Measurements from ENCODE around the gene GDAP2. TPM values are rescaled to one million over a fixed set of nuclear protein-coding genes. Genes with fewer than 3 reads are reported as not detected.

GDAP2 gene
- 10 to 100 TPM; 18.6 to 24.4 (median 22.2) TPM for total RNA-seq

- DNase-seq: peak; percentile 93
Observed at GRCh38 chr1:117929343-117930172, at the start of gene GDAP2, which contains the start of gene WDR3. GDAP2 (minus strand) TSS chr1:117929621; CDS start chr1:117920357, 9,264 bp downstream. WDR3 (plus strand) TSS chr1:117929739; CDS start chr1:117933320, 3,581 bp downstream.

GRCh38 chr1:117976381-117976780 lies 47.0 kb upstream of the GDAP2 start:
- Mint-ChIP-seq H3K27me3 (ENCODE audit: low read depth) (peaks cover 3% of the 10 kb centered on the region), H3K9me3 (no peaks in the 10 kb centered on the region), H3K36me3 (ENCODE audit: insufficient read depth) (no peaks in the 10 kb centered on the region), H3K4me1 (ENCODE audit: low read depth) (no peaks in the 10 kb centered on the region), H3K4me3 (no peak overlapping the region)
- no peak for DNase-seq
- ATAC-seq: no peak

More at GRCh38 chr1:117929343-117930172, at the start of gene GDAP2, which contains the start of gene WDR3:
- no peaks in the 10 kb centered on the region for H3K27me3 Mint-ChIP-seq (ENCODE audit: low read depth)
- H3K4me1 Mint-ChIP-seq (ENCODE audit: low read depth): peaks cover 56% of the 10 kb centered on the region
- peak; percentile 97 to 98 for ATAC-seq
- no peaks in the 10 kb centered on the region for H3K9me3 Mint-ChIP-seq
- H3K4me3 Mint-ChIP-seq: peak within 1 kb of the TSS; percentile 97
- H3K36me3 Mint-ChIP-seq (ENCODE audit: insufficient read depth): peaks cover 28% of the 10 kb centered on the region

- DNase-seq (no peak), ATAC-seq (no peak)
- Mint-ChIP-seq H3K4me3 (no peak overlapping the region), H3K27me3 (ENCODE audit: low read depth) (peaks cover 6% of the 10 kb centered on the region), H3K4me1 (ENCODE audit: low read depth) (no peaks in the 10 kb centered on the region), H3K36me3 (ENCODE audit: insufficient read depth) (no peaks in the 10 kb centered on the region), H3K9me3 (no peaks in the 10 kb centered on the region)
Observed at GRCh38 chr1:117971777-117972176, 42.4 kb upstream of the GDAP2 start.

- Mint-ChIP-seq H3K27me3 (ENCODE audit: low read depth) (peaks cover 3% of the 10 kb centered on the region), H3K4me1 (ENCODE audit: low read depth) (peaks cover under 1% of the 10 kb centered on the region), H3K36me3 (ENCODE audit: insufficient read depth) (peaks cover 2% of the 10 kb centered on the region), H3K9me3 (no peaks in the 10 kb centered on the region), H3K4me3 (no peak overlapping the region)
- no peak for ATAC-seq
- no peak for DNase-seq
Observed at GRCh38 chr1:117970252-117970651, 40.8 kb upstream of the GDAP2 start.

DNA sequence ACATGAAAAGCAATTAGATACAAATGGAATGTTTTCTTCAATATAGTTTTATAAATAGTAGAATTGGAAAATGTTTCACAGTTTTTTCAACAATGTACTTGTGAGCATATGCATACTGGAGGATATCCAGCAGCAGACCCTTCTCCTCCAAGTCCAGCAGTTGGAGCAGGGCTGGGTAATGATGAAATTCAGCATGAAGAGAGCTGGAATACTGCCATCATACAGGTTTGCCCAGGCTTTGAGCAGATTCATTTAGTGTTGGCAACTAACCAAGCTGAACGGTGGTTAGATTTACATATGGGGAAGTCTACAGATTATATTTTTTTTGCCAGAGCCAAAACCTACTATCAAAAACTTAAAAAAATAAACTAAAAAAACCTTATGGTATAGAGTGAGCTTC lies 38.5 kb upstream of the GDAP2 start:
- Mint-ChIP-seq H3K4me3 (no peak overlapping the region), H3K9me3 (no peaks in the 10 kb centered on the region), H3K36me3 (ENCODE audit: insufficient read depth) (peaks cover 3% of the 10 kb centered on the region), H3K4me1 (ENCODE audit: low read depth) (peaks cover 14% of the 10 kb centered on the region), H3K27me3 (ENCODE audit: low read depth) (peaks cover 3% of the 10 kb centered on the region)
- ATAC-seq (no peak), DNase-seq (no peak)

DNA sequence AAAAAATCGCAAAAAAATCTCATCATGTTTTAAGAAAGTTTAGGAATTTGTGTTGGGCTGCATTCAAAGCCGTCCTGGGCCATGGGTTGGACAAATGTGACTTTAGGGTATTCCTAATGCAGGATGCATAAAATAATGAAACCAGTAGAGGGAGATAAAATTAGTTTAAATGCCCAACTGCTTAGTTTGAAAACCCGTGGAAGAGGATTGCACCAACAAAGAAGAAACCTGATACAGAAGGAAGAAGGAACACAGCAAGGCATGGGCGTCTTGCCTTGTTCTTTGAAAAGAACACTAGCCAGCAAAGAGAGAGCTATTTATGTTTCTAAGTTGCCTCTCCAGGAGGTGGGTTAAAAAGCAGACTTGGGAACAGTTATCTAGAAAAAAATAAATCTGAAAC lies 38.1 kb upstream of the GDAP2 start:
- DNase-seq: no peak
- H3K4me1 Mint-ChIP-seq (ENCODE audit: low read depth): peaks cover 14% of the 10 kb centered on the region
- no peak for ATAC-seq
- no peak overlapping the region for H3K4me3 Mint-ChIP-seq
- H3K9me3 Mint-ChIP-seq: no peaks in the 10 kb centered on the region
- H3K27me3 Mint-ChIP-seq (ENCODE audit: low read depth): peaks cover 3% of the 10 kb centered on the region
- peaks cover 3% of the 10 kb centered on the region for H3K36me3 Mint-ChIP-seq (ENCODE audit: insufficient read depth)

- H3K4me3 Mint-ChIP-seq: no peak overlapping the region
- H3K27me3 Mint-ChIP-seq (ENCODE audit: low read depth): no peaks in the 10 kb centered on the region
- ATAC-seq (no peak), DNase-seq (no peak)
- H3K4me1 Mint-ChIP-seq (ENCODE audit: low read depth): peaks cover 14% of the 10 kb centered on the region
- H3K9me3 Mint-ChIP-seq: no peaks in the 10 kb centered on the region
- peaks cover 13% of the 10 kb centered on the region for H3K36me3 Mint-ChIP-seq (ENCODE audit: insufficient read depth)
Observed at GRCh38 chr1:117964290-117965038, 35.0 kb upstream of the GDAP2 start.

GRCh38 chr1:117959364-117959763 lies 29.9 kb upstream of the GDAP2 start:
- H3K4me3 Mint-ChIP-seq: no peak overlapping the region
- H3K36me3 Mint-ChIP-seq (ENCODE audit: insufficient read depth): peaks cover 48% of the 10 kb centered on the region
- H3K4me1 Mint-ChIP-seq (ENCODE audit: low read depth): peaks cover 5% of the 10 kb centered on the region
- no peaks in the 10 kb centered on the region for H3K9me3 Mint-ChIP-seq
- H3K27me3 Mint-ChIP-seq (ENCODE audit: low read depth): no peaks in the 10 kb centered on the region
- ATAC-seq: no peak
- no peak for DNase-seq

- DNase-seq (no peak), ATAC-seq (no peak)
- Mint-ChIP-seq H3K9me3 (no peaks in the 10 kb centered on the region), H3K27me3 (ENCODE audit: low read depth) (no peaks in the 10 kb centered on the region), H3K4me1 (ENCODE audit: low read depth) (no peaks in the 10 kb centered on the region), H3K36me3 (ENCODE audit: insufficient read depth) (peaks cover 65% of the 10 kb centered on the region), H3K4me3 (no peak overlapping the region)
Observed at GRCh38 chr1:117952386-117952785, 23.0 kb upstream of the GDAP2 start.

DNA sequence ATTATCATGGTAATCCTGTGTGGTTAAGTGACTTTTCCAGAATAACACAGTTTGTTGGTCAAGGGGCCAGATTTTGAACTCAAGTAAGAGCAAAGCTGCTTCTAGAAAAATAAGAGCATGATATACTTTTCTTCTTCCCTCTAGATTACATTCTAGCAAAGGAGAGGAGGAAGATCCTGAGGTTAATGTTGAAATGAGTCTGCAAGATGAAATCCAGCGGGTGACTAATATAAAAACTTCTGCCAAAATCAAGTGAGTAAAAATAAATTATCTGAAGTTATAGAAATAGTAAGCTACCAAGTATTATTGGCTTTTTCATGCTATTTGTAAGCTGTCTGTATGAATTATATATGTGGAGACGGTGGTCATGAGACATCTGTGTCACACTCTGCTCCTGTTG lies 12.9 kb upstream of the GDAP2 start:
- ATAC-seq (no peak), DNase-seq (no peak)
- Mint-ChIP-seq H3K4me1 (ENCODE audit: low read depth) (no peaks in the 10 kb centered on the region), H3K36me3 (ENCODE audit: insufficient read depth) (peaks cover 64% of the 10 kb centered on the region), H3K9me3 (no peaks in the 10 kb centered on the region), H3K4me3 (no peak overlapping the region), H3K27me3 (ENCODE audit: low read depth) (no peaks in the 10 kb centered on the region)

- Mint-ChIP-seq H3K4me3 (no peak overlapping the region), H3K4me1 (ENCODE audit: low read depth) (peaks cover 35% of the 10 kb centered on the region), H3K36me3 (ENCODE audit: insufficient read depth) (peaks cover 48% of the 10 kb centered on the region), H3K9me3 (no peaks in the 10 kb centered on the region), H3K27me3 (ENCODE audit: low read depth) (no peaks in the 10 kb centered on the region)
- no peak for DNase-seq
- ATAC-seq: no peak
Observed at GRCh38 chr1:117933769-117934168, 4.3 kb upstream of the GDAP2 start.

GRCh38 chr1:117932576-117932975 lies 3.2 kb upstream of the GDAP2 start:
- DNase-seq: no peak
- H3K27me3 Mint-ChIP-seq (ENCODE audit: low read depth): no peaks in the 10 kb centered on the region
- no peak for ATAC-seq
- H3K4me3 Mint-ChIP-seq: no peak overlapping the region
- no peaks in the 10 kb centered on the region for H3K9me3 Mint-ChIP-seq
- peaks cover 43% of the 10 kb centered on the region for H3K4me1 Mint-ChIP-seq (ENCODE audit: low read depth)
- H3K36me3 Mint-ChIP-seq (ENCODE audit: insufficient read depth): peaks cover 36% of the 10 kb centered on the region

GRCh38 chr1:117930484-117930883 lies 1.1 kb upstream of the GDAP2 start:
- DNase-seq (no peak), ATAC-seq (no peak)
- Mint-ChIP-seq H3K4me3 (peak overlapping the region; percentile 97), H3K4me1 (ENCODE audit: low read depth) (peaks cover 58% of the 10 kb centered on the region), H3K36me3 (ENCODE audit: insufficient read depth) (peaks cover 32% of the 10 kb centered on the region), H3K9me3 (no peaks in the 10 kb centered on the region), H3K27me3 (ENCODE audit: low read depth) (no peaks in the 10 kb centered on the region)

GRCh38 chr1:117930173-117930447 lies 689 bp upstream of the GDAP2 start:
- peaks cover 32% of the 10 kb centered on the region for H3K36me3 Mint-ChIP-seq (ENCODE audit: insufficient read depth)
- no peaks in the 10 kb centered on the region for H3K9me3 Mint-ChIP-seq
- peak overlapping the region; percentile 97 for H3K4me3 Mint-ChIP-seq
- no peaks in the 10 kb centered on the region for H3K27me3 Mint-ChIP-seq (ENCODE audit: low read depth)
- DNase-seq (no peak), ATAC-seq (peak; percentile 3 to 5)
- peaks cover 58% of the 10 kb centered on the region for H3K4me1 Mint-ChIP-seq (ENCODE audit: low read depth)

- ATAC-seq: peak; percentile 35 to 36
- peak; percentile 16 for DNase-seq
- H3K27me3 Mint-ChIP-seq (ENCODE audit: low read depth): no peaks in the 10 kb centered on the region
- H3K4me1 Mint-ChIP-seq (ENCODE audit: low read depth): peaks cover 56% of the 10 kb centered on the region
- H3K4me3 Mint-ChIP-seq: peak overlapping the region; percentile 97
- H3K9me3 Mint-ChIP-seq: no peaks in the 10 kb centered on the region
- peaks cover 28% of the 10 kb centered on the region for H3K36me3 Mint-ChIP-seq (ENCODE audit: insufficient read depth)
Observed at GRCh38 chr1:117928881-117929342, 509 bp downstream of the GDAP2 start.
